COLO668 (cell line): ENCODE results near the gene SORCS3.

Source experiments
- DNase-seq: peaks from one replicate; lab custom pipeline; 2025; ENCODE audit not compliant: unreplicated experiment; lab: John Stamatoyannopoulos, UW

Gene SORCS3

GRCh38 chr10:104908581-104908980 lies 267.5 kb downstream of the SORCS3 start:
- no peak for DNase-seq

- DNase-seq = no peak
These were observed 269.6 kb downstream of the SORCS3 start for GRCh38 chr10:104910712-104911111.

GRCh38 chr10:104913390-104913789 lies 272.3 kb downstream of the SORCS3 start:
- no peak for DNase-seq

- DNase-seq = no peak
These were observed 279.4 kb downstream of the SORCS3 start for GRCh38 chr10:104920476-104920875.

GRCh38 chr10:104921763-104922162 lies 280.7 kb downstream of the SORCS3 start:
- DNase-seq = no peak

GRCh38 chr10:104922810-104923209 lies 281.7 kb downstream of the SORCS3 start:
- no peak for DNase-seq

- no peak for DNase-seq
These were observed 282.4 kb downstream of the SORCS3 start for GRCh38 chr10:104923501-104923900.

GRCh38 chr10:104924101-104924795 lies 283.2 kb downstream of the SORCS3 start:
- no peak for DNase-seq

- DNase-seq = peak; percentile 4
These were observed 284.3 kb downstream of the SORCS3 start for GRCh38 chr10:104925232-104925851.

GRCh38 chr10:104928734-104929133 lies 287.6 kb downstream of the SORCS3 start:
- DNase-seq = no peak

- DNase-seq = no peak
These were observed 290.6 kb downstream of the SORCS3 start for GRCh38 chr10:104931612-104932134.

GRCh38 chr10:104935656-104936055 lies 294.6 kb downstream of the SORCS3 start:
- no peak for DNase-seq

GRCh38 chr10:104937567-104937966 lies 296.5 kb downstream of the SORCS3 start:
- no peak for DNase-seq

GRCh38 chr10:104938031-104938430 lies 296.9 kb downstream of the SORCS3 start:
- no peak for DNase-seq

GRCh38 chr10:104941662-104942061 lies 300.6 kb downstream of the SORCS3 start:
- no peak for DNase-seq

GRCh38 chr10:104947314-104947713 lies 306.2 kb downstream of the SORCS3 start:
- no peak for DNase-seq

GRCh38 chr10:104957178-104957841 lies 316.2 kb downstream of the SORCS3 start:
- DNase-seq = no peak

GRCh38 chr10:104966563-104967297 lies 325.6 kb downstream of the SORCS3 start:
- no peak for DNase-seq

- no peak for DNase-seq
These were observed 339.3 kb downstream of the SORCS3 start for GRCh38 chr10:104980368-104980767.

GRCh38 chr10:104981995-104982394 lies 340.9 kb downstream of the SORCS3 start:
- no peak for DNase-seq

GRCh38 chr10:104988686-104989085 lies 347.6 kb downstream of the SORCS3 start:
- no peak for DNase-seq
